HepG2 (cell line): ENCODE data around the gene FAM32A. TPM values are rescaled to one million over a fixed set of nuclear protein-coding genes. Genes with fewer than 3 reads are reported as not detected.

Experiments used
- HNF4A ChIP-seq: sonication (generic); formaldehyde crosslinking; IDR thresholded peaks from 2 replicates; pipeline ENCODE4 v1.4.0; 2020; ENCODE audit warnings: missing genetic modification reagents
- KLF12 ChIP-seq: sonication (generic); formaldehyde crosslinking; IDR thresholded peaks from 2 replicates; pipeline ENCODE4 v1.4.0; 2020; ENCODE audit warnings: missing genetic modification reagents, borderline replicate concordance
- MLLT10 ChIP-seq: sonication (generic); formaldehyde crosslinking; IDR thresholded peaks from 2 replicates; pipeline ENCODE4 v1.4.0; 2020; ENCODE audit warnings: missing genetic modification reagents
- NR2F6 ChIP-seq, 2 experiments: IDR thresholded peaks; 2 replicates each; pipeline ENCODE4 v1.6.1; 2016; ENCODE audit warnings: antibody characterized with exemption in 1 of 2, mild to moderate bottlenecking in 1 of 2
- RARA ChIP-seq: IDR thresholded peaks from 2 replicates; pipeline ENCODE4 v1.6.1; 2016; ENCODE audit warnings: missing genetic modification reagents, missing compliant biosample characterization
- REPIN1 ChIP-seq: sonication (generic); formaldehyde crosslinking; IDR thresholded peaks from 2 replicates; pipeline ENCODE4 v1.8.0; 2022; ENCODE audit warnings: missing genetic modification reagents, low read depth, mild to moderate bottlenecking, borderline replicate concordance
- THRA ChIP-seq: sonication (generic); formaldehyde crosslinking; IDR thresholded peaks from 2 replicates; pipeline ENCODE4 v1.4.0; 2020; ENCODE audit warnings: missing genetic modification reagents, borderline replicate concordance
- ZBTB8A ChIP-seq: sonication (generic); formaldehyde crosslinking; IDR thresholded peaks from 2 replicates; pipeline ENCODE4 v1.4.0; 2020; ENCODE audit warnings: mild to moderate bottlenecking, low read depth, missing genetic modification reagents, borderline replicate concordance
- polyA plus RNA-seq, 8 experiments: library from polyadenylated mRNA; depleted of rRNA in 3 of 8; stranded (reverse) in 7 of 8; unstranded in 1 of 8; fragments of >200 nt; fragmentation: Illumina TruSeq in 4 of 8; extraction: Trizol in 4 of 8; gene quantifications; 2 replicates each; pipeline versions ENCODE4 v1.2.1 to v1.2.3, GENCODE V29; 2011 to 2016; ENCODE audit warnings: low read depth in 4 of 8, missing spikeins in 1 of 8, mixed read lengths in 1 of 8; ENCODE audit not compliant: insufficient read depth in 1 of 8
- total RNA-seq, 5 experiments: library from RNA; depleted of rRNA; stranded (reverse); fragments of >200 nt; fragmentation: Illumina TruSeq; extraction: Trizol; gene quantifications; 2 replicates each; pipeline ENCODE4 v1.2.3, GENCODE V29; 2016; ENCODE audit warnings: low read depth in 1 of 5
- TF ChIP-seq, protein P1 (sequence below): sonication (generic); formaldehyde crosslinking; IDR thresholded peaks from 2 replicates; pipeline ENCODE4 v1.9.0; 2021; ENCODE audit warnings: missing genetic modification reagents, borderline replicate concordance
- TF ChIP-seq, protein P2 (sequence below): sonication (generic); formaldehyde crosslinking; conservative IDR thresholded peaks from 2 replicates; pipeline ENCODE4 v1.4.0; 2020; ENCODE audit warnings: mild to moderate bottlenecking, missing genetic modification reagents, moderate library complexity

FAM32A gene
- total and polyA plus RNA-seq, 2 of the 13 experiments (the other 11 are each of a cell fraction or from before 2014, with no cell fraction given): 85.8 to 86.2 TPM

DNA sequence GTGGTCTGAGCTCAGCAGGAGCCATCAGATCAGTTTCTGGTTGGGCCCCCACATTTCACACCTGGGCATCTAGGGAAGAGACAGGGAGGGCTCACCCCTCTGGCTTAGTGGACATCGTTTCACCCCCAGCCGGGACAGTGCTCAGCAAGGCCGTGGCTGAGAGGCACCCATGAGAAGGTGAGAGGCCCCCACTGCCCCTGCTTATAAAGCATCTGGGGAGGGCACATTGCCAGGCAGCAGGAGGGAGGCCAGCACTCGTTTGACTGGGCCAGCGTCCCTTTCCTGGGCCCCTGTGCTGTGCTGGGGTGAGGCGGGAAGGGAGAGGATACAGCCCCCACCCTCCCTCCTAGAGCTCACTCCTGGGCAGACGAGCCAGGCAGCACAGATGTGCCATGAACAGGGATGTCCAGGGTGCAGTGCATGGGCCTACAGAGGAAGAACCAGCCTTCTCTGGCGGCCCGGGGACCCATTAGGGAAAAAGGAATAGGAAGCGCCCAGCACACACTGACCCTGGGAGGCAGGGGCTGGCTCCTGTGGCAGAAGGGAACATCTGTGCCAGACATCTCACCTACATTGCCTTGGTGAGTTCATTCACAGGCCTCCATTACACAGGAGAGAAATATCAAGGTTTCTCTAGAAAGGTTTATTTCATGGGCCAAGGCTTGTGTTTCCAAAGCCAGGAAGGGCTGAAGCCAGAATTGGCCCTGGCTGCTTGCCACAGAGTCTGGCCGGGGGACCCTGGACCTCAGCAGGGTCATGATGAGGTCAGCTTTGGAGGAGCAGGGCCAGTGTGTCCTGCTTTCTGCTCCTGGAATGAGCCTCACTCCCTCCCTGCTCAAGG lies 20.2 kb downstream of the FAM32A start (continued):
- peak; percentile 35; the same call in 1 of the 2 replicates for TF ChIP-seq NR2F6 (IDR thresholded peaks at IDR 0.05)
- no peak for TF ChIP-seq NR2F6 (CRISPR knock-in tag; IDR thresholded peaks at IDR 0.05)
- no peak for TF ChIP-seq REPIN1 (CRISPR knock-in tag)
- peak; percentile 41; the same call in 1 of the 2 replicates for TF ChIP-seq THRA (CRISPR knock-in tag)
- TF ChIP-seq, protein P1, sequence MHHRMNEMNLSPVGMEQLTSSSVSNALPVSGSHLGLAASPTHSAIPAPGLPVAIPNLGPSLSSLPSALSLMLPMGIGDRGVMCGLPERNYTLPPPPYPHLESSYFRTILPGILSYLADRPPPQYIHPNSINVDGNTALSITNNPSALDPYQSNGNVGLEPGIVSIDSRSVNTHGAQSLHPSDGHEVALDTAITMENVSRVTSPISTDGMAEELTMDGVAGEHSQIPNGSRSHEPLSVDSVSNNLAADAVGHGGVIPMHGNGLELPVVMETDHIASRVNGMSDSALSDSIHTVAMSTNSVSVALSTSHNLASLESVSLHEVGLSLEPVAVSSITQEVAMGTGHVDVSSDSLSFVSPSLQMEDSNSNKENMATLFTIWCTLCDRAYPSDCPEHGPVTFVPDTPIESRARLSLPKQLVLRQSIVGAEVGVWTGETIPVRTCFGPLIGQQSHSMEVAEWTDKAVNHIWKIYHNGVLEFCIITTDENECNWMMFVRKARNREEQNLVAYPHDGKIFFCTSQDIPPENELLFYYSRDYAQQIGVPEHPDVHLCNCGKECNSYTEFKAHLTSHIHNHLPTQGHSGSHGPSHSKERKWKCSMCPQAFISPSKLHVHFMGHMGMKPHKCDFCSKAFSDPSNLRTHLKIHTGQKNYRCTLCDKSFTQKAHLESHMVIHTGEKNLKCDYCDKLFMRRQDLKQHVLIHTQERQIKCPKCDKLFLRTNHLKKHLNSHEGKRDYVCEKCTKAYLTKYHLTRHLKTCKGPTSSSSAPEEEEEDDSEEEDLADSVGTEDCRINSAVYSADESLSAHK (CRISPR knock-in tag): no peak
- TF ChIP-seq, protein P2, sequence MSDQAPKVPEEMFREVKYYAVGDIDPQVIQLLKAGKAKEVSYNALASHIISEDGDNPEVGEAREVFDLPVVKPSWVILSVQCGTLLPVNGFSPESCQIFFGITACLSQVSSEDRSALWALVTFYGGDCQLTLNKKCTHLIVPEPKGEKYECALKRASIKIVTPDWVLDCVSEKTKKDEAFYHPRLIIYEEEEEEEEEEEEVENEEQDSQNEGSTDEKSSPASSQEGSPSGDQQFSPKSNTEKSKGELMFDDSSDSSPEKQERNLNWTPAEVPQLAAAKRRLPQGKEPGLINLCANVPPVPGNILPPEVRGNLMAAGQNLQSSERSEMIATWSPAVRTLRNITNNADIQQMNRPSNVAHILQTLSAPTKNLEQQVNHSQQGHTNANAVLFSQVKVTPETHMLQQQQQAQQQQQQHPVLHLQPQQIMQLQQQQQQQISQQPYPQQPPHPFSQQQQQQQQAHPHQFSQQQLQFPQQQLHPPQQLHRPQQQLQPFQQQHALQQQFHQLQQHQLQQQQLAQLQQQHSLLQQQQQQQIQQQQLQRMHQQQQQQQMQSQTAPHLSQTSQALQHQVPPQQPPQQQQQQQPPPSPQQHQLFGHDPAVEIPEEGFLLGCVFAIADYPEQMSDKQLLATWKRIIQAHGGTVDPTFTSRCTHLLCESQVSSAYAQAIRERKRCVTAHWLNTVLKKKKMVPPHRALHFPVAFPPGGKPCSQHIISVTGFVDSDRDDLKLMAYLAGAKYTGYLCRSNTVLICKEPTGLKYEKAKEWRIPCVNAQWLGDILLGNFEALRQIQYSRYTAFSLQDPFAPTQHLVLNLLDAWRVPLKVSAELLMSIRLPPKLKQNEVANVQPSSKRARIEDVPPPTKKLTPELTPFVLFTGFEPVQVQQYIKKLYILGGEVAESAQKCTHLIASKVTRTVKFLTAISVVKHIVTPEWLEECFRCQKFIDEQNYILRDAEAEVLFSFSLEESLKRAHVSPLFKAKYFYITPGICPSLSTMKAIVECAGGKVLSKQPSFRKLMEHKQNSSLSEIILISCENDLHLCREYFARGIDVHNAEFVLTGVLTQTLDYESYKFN (CRISPR knock-in tag): 0 out of 2 replicates have a peak, but pooled peaks have one; percentile 27
- peak; percentile 90 for TF ChIP-seq RARA (CRISPR knock-in tag)
- TF ChIP-seq KLF12 (CRISPR knock-in tag): no peak
- no peak for TF ChIP-seq ZBTB8A (CRISPR knock-in tag)
- TF ChIP-seq MLLT10 (CRISPR knock-in tag): no peak
- TF ChIP-seq HNF4A (CRISPR knock-in tag): peak; percentile 44; the same call in 1 of the 2 replicates
